NCI-H2107 (cell line): ENCODE data around the gene RAB6D.
"Not testable (repeated sequence)": the region's sequence is repeated elsewhere in the genome, so short reads cannot be mapped to it uniquely, and the experiment has no call there.

Experiments
- DNase-seq: peaks from one replicate; lab custom pipeline; 2025; lab: John Stamatoyannopoulos, UW

RAB6D gene

GRCh38 chr2:131365452-131365851 lies 1.5 kb upstream of the RAB6D start:
- no peak for DNase-seq

- not testable (repeated sequence) for DNase-seq
Observed at GRCh38 chr2:131363213-131363612, 755 bp downstream of the RAB6D start.

- not testable (repeated sequence) for DNase-seq
Observed at GRCh38 chr2:131361773-131362172, 2.2 kb downstream of the RAB6D start.

- not testable (repeated sequence) for DNase-seq
Observed at GRCh38 chr2:131353167-131353697, 10.7 kb downstream of the RAB6D start.

GRCh38 chr2:131349021-131349420 lies 14.9 kb downstream of the RAB6D start:
- no peak for DNase-seq

GRCh38 chr2:131347035-131347434 lies 16.9 kb downstream of the RAB6D start:
- not testable (repeated sequence) for DNase-seq

- not testable (repeated sequence) for DNase-seq
Observed at GRCh38 chr2:131339307-131339706, 24.7 kb downstream of the RAB6D start.

GRCh38 chr2:131335319-131335718 lies 28.6 kb downstream of the RAB6D start:
- DNase-seq = not testable (repeated sequence)

GRCh38 chr2:131332709-131333108 lies 31.3 kb downstream of the RAB6D start:
- not testable (repeated sequence) for DNase-seq

GRCh38 chr2:131331000-131331399 lies 33.0 kb downstream of the RAB6D start:
- DNase-seq = not testable (repeated sequence)

GRCh38 chr2:131322209-131322608 lies 41.8 kb downstream of the RAB6D start:
- DNase-seq = no peak

- not testable (repeated sequence) for DNase-seq
Observed at GRCh38 chr2:131321344-131321743, 42.6 kb downstream of the RAB6D start.

GRCh38 chr2:131311001-131311400 lies 53.0 kb downstream of the RAB6D start:
- DNase-seq = not testable (repeated sequence)
